HG02938 (cell line): Measurements from ENCODE around the gene PIGQ.

Experiments
- ATAC-seq: cut with Tn5 transposase; IDR thresholded peaks from one replicate; pipeline ENCODE4 v1.9.1; 2021; ENCODE audit warnings: mild to moderate bottlenecking, moderate library complexity; ENCODE audit not compliant: unreplicated experiment

PIGQ gene

DNA sequence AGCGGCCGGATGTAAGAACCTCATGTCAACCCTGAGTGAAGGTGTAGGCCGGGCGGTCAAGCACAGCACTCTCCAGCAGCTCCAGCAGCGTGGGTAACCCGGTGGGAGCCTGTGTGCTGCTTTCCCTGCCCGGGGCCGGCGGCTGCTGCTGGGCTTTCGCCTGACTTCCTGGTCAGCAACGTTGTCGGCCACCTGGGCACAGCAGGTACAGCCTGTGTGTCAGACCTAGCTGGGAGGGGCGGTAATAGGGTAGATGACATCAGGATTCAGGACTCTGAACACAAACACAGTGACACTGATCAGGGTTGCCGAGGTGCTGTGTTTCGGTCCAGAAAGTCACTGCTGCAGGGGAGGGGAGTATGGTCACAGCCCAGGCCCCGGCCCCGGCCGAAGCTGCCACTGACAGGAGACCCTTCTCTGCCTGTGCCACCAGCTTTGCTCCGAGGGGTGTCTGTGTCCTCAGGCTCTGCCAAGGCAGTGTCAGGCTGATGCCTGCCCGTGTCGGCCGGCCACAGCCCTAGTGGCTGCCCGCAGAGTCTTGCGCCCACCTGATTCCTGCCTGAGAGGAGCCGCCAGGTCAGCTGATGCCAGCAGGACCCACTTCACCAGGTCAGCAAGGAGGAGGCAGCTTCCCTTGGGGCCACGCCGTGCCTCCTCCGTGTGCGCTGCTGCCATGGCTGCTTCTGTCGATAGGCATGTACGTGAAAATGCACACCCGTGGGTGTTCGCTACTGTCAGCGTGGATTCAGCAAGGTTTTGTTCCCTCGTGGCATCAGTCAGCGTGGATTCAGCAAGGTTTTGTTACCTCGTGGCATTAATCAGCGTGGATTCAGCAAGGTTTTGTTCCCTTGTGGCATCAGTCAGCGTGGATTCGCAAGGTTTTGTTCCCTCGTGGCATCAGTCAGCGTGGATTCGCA lies 29.3 kb downstream of the PIGQ start:
- ATAC-seq: no peak

DNA sequence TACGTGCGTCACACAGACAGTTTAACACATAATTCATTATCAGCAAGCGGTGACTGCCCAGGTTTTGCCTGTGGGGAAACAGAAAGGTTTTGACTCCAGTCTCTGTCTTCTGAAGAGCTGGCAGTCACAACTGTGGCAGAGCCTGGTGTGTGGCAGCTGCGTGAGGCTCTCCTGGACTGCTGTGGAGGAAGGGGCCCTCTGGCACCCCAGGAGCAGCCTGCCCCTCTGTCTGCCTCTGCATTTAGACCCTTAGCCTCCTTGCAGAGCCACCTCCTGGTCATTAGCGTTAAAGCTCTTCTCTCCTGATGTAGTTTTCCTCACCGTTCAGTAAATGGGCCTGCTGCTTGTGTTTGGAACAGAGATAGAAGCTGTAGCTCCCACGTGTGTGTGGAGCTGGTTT lies 31.0 kb downstream of the PIGQ start:
- ATAC-seq: no peak

DNA sequence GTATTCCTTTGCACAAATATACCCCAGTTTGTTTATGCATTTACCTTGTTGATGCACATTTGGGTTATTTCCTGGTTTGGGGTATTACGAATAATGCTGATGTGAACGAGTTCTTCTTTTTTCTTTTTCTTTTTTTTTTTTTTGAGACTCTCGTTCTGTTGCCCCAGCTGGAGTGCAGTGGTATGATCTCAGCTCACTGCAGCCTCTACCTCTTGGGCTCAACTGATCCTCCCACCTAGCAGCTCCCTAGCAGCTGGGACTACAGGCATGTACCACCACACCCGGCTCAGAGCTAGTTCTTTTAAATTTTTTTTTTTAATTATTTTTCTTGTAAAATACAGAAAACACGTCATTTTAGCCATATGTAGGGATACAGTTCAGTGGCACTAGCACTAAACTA lies 34.2 kb downstream of the PIGQ start:
- no peak for ATAC-seq

DNA sequence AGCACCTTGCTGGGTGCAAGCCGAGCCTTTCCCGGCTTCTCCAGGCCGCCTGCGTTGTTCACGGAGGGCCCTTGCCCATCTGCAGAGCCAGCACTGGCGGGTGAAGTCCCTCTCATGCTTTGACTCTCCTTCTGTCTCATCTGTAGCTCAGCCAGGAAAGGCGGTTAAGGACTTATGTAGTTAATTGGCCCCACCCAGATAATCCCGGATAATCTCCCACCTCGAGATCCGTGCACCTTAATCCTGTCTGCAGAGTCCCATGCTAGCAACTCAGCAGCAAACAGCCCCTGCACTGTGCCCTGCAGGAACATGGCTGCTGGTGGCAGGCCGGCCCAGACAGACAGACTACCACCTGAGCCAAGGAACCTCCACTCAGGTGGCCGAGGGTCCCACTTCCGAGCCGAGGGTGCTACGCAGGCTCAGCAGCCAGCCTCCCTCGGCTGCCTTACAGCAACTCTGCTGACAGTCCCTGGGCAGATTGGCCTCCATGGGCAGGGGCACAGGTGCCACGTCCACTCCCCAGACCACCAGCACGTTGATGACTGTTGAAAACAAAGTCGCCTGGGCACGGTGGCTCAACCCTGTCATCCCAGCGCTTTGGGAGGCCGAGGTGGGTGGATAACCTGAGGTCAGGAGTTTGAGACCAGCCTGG lies 37.0 kb downstream of the PIGQ start:
- no peak for ATAC-seq

DNA sequence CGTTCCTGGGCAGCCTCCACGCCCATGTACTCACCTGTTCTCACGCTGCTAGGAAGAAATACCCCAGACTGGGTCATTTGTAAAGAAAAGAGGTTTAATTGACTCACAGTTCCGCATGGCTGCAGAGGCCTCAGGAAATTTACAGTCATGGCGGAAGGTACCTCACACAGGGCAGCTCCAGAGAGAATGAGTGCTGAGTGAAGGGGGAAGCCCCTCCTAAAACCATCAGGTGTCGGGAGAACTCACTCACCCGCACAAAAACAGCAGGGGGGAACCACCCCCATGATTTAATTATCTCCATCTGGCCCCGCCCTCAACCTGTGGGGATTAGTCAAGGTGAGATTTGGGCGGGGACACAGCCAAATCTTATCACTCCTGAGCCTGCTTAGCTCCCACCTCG lies 38.3 kb downstream of the PIGQ start:
- no peak for ATAC-seq

DNA sequence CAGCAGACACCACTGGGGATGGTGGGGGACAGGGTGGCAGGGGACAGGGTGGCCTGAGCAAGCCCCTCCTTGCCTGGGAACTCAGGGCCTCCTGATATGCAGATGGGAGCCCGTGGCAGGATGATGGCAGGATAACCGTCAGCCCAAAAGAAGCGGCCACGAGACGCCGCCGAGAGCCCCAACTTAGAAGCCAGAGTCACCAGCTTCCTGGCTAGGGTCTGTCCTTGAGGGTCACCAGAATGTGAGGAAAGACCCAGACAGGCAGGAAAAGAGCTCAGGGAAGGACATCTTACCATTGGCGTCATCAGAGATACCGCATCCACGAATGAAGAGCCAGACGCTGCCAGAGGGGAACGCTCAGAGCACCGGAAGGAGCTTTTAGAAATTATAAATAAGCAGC lies 39.5 kb downstream of the PIGQ start:
- ATAC-seq: no peak

DNA sequence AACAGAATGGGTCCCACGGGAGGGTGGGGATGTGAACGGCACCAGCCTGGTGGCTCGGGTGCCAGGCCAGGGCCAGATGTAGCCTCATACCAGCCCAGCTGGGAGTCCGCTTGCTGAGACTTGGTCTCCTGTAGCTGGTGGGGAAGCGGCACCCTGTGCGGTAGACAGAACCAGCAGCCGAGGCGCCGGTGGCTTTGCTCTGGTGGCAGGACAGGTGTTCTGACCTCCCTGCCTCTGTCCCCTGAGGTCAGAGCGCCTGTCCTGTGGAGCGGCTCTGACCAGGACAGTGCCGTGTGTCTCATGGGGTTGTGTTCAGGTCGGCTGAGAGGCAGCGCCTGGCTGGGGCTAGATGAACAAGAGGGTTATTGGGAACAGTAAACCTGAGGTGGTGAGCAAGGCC lies 40.2 kb downstream of the PIGQ start:
- ATAC-seq: no peak

DNA sequence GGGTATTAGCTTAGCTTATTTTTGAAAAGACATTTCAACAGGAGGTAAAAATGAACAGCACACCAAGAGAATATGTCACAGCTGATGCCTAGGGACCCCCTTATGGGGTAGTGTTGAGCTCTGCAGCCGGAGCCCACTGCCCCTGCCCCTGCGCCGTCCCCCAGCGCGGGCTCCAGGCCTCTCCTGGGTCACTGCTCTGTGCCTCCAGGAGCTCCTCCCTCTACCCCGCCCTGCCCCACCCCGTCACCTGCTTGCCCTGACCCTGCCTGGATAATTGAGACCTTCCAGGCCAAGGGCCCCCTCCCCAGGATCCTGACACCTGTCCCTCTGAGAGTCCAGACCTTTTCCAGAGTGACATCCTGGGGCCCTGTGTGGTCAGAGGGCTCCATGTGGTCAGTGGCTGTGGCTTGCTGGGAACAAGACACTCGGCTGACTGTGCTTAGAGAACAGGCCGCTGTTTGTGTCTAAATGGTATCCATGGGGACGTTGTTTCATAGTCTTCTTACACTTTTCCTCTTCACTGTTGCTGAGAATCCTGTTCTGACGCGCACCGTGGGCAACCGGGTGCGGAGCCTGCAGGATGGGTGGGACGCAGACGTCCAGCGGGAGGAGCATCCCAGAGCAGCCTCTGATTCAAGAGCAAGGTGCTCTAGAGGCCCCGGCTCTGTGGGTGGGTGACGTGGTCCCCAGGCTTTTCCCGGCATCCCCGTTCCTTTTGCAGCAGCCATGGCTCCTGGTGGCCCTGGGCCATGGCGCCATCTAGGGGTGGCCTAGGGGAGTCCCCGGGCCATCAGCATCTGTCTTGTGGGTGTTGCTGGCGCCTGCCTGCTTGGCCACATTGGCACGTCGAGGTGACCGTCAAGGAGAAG lies 41.0 kb downstream of the PIGQ start:
- no peak for ATAC-seq

DNA sequence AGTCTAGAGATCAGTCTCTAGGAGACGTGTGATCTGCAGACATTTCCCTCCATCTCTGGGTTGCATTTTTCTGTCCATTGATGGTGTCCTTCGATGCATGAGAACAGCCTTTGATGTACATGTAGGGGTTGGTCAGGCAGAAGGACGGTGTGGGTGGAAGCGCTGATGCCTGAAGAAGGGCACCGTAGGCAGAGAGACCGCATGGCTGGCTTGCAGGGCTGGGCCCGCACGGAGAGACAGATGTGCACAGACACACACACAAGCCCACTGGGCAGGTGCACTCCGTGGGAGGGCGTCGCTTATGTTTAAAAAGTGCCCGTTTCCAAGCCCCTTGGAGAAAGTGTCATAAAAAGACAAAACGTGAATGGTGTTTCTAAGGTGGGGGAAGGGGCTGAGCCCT lies 45.4 kb downstream of the PIGQ start:
- ATAC-seq: no peak

DNA sequence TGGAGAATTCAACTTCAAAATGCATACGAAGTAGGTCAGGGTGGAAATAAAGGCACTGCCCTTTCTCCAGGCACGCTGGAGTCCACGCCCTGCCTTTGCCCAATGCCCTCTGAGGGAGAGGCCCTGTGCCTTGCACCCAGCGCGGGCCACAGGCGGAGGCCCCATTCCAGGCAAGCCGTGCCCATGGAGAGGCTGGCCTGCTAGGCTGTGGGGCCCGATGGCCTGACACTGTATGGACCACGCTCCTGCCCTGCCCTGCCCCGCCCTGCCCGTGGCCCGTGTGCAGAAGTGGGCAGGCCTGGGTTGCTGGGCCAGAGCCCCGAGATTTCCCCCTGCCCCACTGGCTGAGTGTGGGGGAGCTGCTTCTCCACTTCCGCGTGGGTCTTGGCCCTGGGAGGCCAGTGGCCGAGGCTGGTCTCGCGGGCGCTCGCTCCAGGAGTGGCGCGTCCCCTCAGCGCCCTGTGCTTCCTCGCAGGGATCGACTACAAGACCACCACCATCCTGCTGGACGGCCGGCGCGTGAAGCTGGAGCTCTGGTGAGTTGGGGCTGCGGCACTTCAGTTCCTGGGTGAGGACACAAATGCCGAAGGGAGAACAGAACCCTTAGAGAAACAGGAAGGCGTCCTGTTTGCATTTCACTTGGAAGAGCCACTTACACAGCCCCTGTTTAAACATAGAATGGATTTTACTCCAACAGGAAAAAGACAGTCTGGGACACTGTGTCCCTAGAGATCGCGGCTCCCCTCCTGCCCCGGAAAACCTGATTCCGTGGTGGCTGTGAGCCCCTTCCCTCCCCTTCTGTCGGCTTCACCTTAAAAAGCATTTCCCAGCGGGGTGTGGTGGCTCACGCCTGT lies 47.2 kb downstream of the PIGQ start:
- no peak for ATAC-seq

DNA sequence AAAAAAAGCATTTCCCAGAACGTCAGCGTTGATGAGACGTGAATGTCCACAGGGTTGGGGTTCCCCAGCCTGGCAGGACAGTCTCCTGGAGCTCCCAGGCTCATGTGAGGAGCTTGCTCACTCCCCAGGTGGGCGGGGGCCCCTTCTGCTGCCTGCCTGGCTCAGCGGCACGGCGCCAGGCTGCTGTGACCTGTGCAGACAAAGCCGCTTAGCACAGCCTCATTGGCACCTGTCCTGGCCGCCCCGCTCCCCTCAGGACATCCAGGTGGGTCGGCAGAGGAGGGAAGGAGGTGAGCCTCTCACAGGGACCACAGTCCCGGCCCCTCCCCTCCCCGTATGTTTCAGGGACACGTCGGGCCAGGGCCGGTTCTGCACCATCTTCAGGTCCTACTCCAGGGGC lies 48.1 kb downstream of the PIGQ start:
- ATAC-seq: no peak

DNA sequence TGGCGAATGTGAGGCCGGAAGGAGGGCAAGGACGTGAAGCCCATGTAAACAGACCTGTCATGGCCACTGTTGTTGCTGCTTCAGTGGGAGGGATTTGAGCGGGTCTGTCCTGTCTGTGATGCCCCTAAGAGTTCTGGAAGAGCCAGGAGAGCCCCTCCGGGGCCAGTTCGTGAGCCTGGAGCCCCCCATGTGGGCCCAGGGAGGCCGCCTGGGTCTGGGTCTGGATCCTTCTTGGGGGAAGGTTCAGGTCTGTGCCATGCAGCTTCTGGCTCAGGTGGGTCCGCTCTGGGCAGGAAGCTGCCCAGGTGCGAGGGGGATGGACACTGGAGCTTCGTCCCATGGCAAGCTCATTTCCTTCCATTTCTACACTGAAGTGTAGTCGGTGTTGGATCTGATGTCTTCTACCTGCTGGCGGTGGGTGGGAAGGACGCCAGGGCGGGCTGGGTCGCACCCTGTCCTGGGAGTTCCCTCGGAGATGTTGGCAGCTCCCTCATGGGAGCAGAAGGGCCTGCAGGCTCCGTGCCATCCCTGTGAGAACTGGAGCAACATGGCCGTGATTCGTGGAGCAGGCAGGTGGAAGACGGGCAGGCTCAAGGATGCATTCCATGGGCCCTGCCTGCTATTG lies 49.8 kb downstream of the PIGQ start:
- no peak for ATAC-seq

DNA sequence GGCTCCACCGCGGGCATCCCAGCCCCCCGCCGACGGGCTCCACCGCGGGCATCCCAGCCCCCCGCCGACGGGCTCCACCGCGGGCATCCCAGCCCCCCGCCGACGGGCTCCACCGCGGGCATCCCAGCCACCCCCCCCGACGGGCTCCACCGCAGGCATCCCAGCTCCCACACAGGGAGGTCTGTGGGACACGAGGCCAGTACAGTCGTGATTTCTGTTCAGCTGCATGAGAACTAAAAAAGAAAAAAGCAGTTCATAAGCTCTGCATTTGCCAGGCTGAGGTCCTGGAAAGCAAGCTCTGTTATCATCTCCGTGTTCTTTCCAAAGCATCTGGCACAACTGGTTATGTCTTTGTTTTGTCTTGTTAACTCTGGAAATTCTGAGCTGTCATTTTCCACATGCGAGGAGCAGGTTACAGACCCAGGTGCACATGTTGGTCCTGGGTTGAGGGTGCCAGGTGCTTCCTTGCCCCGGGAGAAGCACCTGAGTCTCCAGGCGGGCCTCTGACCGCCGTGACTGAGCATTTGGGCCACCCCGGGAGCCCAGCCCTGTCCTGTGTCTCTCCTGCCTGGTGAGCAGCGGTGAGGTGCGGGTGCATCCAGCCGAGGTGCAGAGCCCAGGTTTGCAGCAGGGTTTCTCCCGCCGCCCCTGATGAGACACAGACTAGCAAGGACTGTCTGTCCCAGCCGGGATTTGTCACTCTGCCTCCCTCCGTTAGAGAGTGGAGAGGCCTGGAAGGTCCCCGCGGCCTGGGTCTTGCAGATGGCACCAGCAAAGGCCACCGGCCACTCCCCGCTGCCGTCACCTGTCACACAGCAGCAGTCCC lies 51.1 kb downstream of the PIGQ start:
- ATAC-seq: no peak

DNA sequence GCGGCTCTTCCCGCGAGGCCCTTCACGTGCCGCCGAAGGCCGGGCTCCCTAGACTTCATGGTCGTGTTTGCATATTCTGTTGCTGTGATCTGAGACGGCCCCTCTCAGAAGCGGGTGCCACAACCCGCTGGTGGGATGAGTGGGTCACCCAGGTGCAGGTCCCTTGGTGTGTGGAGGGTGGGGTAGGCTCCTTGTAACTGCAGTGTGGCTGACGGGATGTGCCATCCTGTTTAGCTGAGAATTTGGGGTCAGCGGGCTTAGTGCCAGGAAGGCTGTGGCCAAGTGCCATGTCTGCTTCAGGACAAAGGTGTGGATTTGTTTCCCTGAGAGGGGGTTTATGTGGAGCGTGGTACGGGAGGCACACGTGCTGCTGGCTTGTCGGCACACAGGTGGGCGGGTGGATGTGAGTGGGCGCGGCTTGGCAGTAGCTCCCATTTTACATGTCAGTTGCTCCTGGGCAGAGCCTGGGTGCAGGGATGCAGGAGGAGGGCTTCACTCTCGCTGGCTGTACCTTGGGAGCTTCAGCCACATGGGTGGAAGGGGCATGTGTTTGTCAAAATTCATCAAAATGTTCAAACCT lies 51.8 kb downstream of the PIGQ start:
- no peak for ATAC-seq

DNA sequence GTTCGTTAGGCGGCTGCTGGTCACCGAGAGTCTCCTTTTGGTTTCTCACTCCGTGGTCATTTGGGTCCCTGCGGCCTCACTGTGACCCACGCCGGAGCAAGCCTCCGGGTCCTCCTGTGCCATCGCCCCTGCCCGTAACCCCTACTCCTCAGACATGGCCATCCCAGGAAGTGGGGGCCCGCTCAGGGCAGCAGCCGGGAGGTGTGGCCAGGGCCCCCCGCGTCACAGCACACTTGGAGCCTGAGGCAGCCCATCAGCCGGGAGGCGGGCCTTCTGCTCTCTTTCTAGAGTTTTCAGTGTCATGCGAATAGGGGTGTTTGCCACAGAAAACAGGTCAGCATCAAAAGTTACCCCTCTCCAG lies 53.1 kb downstream of the PIGQ start:
- no peak for ATAC-seq

DNA sequence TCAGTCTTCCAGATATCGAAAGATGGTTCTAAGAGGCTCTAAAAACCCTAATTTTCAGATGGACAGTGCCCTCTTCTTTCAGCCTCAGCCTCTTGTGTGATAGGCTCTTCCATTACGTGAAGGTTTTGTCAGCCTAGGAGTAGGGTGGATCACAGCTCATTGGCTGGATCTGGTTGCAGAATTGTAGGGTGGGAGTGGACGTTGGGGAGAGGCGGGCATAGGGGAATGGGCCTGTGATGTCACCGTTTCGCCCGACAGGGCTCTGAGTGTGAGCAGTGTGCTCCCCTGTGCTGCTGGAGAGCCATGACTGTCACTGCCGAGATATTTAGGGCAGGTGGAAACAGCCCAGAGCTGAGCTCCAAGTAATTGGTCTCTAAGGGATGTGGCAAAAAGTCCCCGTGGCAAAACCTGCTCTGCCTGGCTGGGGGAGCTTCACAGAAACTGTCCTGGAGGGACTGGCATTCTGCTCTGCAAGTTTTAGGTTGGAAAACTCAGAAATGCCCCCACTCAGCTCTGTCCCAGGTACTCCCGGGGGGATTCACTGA lies 54.8 kb downstream of the PIGQ start:
- ATAC-seq: no peak

DNA sequence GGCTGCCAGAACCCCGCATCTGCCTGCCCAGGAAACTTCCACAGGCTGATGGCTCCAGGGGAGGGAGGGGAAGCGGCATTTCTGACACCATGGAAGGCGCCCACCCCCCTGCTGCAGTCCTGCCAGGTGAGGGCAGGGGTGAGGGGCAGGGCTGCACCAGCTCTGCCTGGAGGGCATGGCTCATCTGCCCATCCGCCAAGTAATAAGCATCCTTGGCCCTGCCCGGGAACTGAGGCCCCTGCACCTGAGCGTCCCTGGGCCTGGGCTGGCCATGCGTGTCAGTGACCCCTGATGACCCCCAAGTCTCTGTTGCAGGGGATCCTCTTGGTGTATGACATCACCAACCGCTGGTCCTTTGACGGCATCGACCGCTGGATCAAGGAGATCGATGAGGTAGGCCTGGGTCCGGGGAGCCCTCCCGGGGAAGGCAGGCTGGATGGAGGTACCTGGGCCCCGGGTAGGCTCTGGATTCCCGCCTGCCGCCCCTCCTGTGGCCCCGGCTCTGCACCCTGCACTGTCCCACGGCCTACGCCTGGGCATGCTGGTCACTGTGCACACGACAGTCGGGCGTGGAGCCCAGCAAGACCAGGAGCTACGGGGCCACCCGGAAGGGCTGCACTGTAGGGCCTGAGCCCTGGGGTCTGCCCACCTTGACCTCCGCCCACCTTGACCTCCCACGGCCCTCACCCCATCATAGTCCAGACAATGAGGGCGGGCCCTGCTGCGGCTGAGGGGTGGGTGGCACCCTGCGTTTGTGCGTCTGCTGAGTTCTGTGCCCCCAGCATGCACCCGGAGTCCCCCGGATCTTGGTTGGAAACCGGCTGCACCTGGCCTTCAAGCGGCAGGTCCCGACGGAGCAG lies 55.6 kb downstream of the PIGQ start:
- ATAC-seq: no peak
